HL-60 (cell line): ENCODE measurements around the gene PCDHB16.
"Not testable (repeated sequence)": the region's sequence is repeated elsewhere in the genome, so short reads cannot be mapped to it uniquely, and the experiment has no call there.

Experiments
- DNase-seq, 2 experiments: peaks; one replicate each; pipeline ENCODE4 v3.0.0-alpha.2; 2010 to 2020; ENCODE audit warnings: low read depth in 1 of 2, low spot score in 1 of 2
- H3K27ac ChIP-seq: fragments of 250-450 bp; sonication (Bioruptor Pico); replicated peaks from 2 replicates; pipeline ENCODE4 v1.5.1; 2020; ENCODE audit warnings: mild to moderate bottlenecking, moderate library complexity
- H3K27me3 ChIP-seq: fragments of 250-450 bp; sonication (Bioruptor Pico); 2 replicates; pipeline ENCODE4 v1.5.1; 2021; ENCODE audit warnings: mild to moderate bottlenecking, moderate library complexity; ENCODE audit not compliant: insufficient read depth, poor library complexity, severe bottlenecking
- H3K4me3 ChIP-seq: replicated peaks from 2 replicates; pipeline ENCODE4 v1.5.1; 2011; ENCODE audit warnings: mild to moderate bottlenecking, control low read depth, low read length; ENCODE audit not compliant: insufficient read depth
- GABPA ChIP-seq: IDR thresholded peaks from 2 replicates; pipeline ENCODE4 v1.6.1; 2012; ENCODE audit warnings: low read depth
- POLR2AphosphoS5 ChIP-seq: IDR thresholded peaks from 2 replicates; pipeline ENCODE4 v1.6.1; 2012; ENCODE audit warnings: low read depth
- REST ChIP-seq: IDR thresholded peaks from 2 replicates; pipeline ENCODE4 v1.6.1; 2012; ENCODE audit warnings: low read depth; ENCODE audit not compliant: insufficient replicate concordance
- SPI1 ChIP-seq: IDR thresholded peaks from 2 replicates; pipeline ENCODE4 v1.6.1; 2012; ENCODE audit warnings: low read depth, mild to moderate bottlenecking, borderline replicate concordance
- TF ChIP-seq, protein P1 (sequence below): IDR thresholded peaks from one replicate; pipeline ENCODE4 v1.5.1; 2011; ENCODE audit warnings: low read length, control low read depth, inconsistent platforms; ENCODE audit not compliant: insufficient read depth

Gene PCDHB16

GRCh38 chr5:141199359-141200235 lies 17.4 kb downstream of the PCDHB16 start, which contains the start of gene PCDHB11:
Gene PCDHB11 (plus strand): TSS chr5:141199627. CDS start chr5:141199775, 148 bp downstream.
- no peaks in the 10 kb centered on the region for H3K27me3 ChIP-seq
- no peak for DNase-seq
- TF ChIP-seq, protein P1, sequence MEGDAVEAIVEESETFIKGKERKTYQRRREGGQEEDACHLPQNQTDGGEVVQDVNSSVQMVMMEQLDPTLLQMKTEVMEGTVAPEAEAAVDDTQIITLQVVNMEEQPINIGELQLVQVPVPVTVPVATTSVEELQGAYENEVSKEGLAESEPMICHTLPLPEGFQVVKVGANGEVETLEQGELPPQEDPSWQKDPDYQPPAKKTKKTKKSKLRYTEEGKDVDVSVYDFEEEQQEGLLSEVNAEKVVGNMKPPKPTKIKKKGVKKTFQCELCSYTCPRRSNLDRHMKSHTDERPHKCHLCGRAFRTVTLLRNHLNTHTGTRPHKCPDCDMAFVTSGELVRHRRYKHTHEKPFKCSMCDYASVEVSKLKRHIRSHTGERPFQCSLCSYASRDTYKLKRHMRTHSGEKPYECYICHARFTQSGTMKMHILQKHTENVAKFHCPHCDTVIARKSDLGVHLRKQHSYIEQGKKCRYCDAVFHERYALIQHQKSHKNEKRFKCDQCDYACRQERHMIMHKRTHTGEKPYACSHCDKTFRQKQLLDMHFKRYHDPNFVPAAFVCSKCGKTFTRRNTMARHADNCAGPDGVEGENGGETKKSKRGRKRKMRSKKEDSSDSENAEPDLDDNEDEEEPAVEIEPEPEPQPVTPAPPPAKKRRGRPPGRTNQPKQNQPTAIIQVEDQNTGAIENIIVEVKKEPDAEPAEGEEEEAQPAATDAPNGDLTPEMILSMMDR: no peak
- TF ChIP-seq GABPA (no peak), POLR2AphosphoS5 (no peak), SPI1 (no peak), REST (no peak)
- H3K27ac ChIP-seq: no peak within 1 kb of the TSS
- no peak within 1 kb of the TSS for H3K4me3 ChIP-seq

DNA sequence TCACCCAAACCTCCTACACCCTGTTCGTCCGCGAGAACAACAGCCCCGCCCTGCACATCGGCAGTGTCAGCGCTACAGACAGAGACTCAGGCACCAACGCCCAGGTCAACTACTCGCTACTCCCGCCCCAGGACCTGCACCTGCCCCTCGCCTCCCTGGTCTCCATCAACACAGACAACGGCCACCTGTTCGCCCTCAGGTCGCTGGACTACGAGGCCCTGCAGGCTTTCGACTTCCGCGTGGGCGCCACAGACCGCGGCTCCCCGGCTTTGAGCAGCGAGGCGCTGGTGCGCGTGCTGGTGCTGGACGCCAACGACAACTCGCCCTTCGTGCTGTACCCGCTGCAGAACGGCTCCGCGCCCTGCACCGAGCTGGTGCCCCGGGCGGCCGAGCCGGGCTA lies 18.9 kb downstream of the PCDHB16 start:
- not testable (repeated sequence) for H3K27me3 ChIP-seq, DNase-seq, H3K4me3 ChIP-seq, H3K27ac ChIP-seq

GRCh38 chr5:141201646-141202045 lies 19.5 kb downstream of the PCDHB16 start:
- H3K27me3 ChIP-seq, H3K27ac ChIP-seq, H3K4me3 ChIP-seq, DNase-seq: not testable (repeated sequence)

- no peak for DNase-seq
- TF ChIP-seq SPI1: no peak
- TF ChIP-seq POLR2AphosphoS5: no peak
- TF ChIP-seq, protein P1: no peak
- TF ChIP-seq REST: no peak
- no peak for TF ChIP-seq GABPA
- no peak within 1 kb of the TSS for H3K4me3 ChIP-seq
- no peak within 1 kb of the TSS for H3K27ac ChIP-seq
- no peaks in the 10 kb centered on the region for H3K27me3 ChIP-seq
Observed at GRCh38 chr5:141208478-141208877, 26.3 kb downstream of the PCDHB16 start, which contains the start of gene PCDHB12. Gene PCDHB12 (plus strand): TSS chr5:141208719. CDS start chr5:141208908, 189 bp downstream.

GRCh38 chr5:141210281-141210680 lies 28.1 kb downstream of the PCDHB16 start:
- H3K27me3 ChIP-seq, H3K27ac ChIP-seq, DNase-seq, H3K4me3 ChIP-seq: not testable (repeated sequence)

GRCh38 chr5:141210849-141211248 lies 28.7 kb downstream of the PCDHB16 start:
- DNase-seq, H3K27ac ChIP-seq, H3K27me3 ChIP-seq, H3K4me3 ChIP-seq: not testable (repeated sequence)

GRCh38 chr5:141213656-141214339 lies 31.6 kb downstream of the PCDHB16 start, which contains the start of gene PCDHB13:
Gene PCDHB13 (plus strand): TSS chr5:141213919. CDS start chr5:141214124, 205 bp downstream.
- not testable (repeated sequence) for H3K4me3 ChIP-seq, H3K27me3 ChIP-seq, DNase-seq, H3K27ac ChIP-seq

DNA sequence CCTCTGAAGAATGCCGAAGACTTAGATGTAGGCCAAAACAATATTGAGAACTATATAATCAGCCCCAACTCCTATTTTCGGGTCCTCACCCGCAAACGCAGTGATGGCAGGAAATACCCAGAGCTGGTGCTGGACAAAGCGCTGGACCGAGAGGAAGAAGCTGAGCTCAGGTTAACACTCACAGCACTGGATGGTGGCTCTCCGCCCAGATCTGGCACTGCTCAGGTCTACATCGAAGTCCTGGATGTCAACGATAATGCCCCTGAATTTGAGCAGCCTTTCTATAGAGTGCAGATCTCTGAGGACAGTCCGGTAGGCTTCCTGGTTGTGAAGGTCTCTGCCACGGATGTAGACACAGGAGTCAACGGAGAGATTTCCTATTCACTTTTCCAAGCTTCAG lies 32.4 kb downstream of the PCDHB16 start:
- H3K27me3 ChIP-seq, H3K27ac ChIP-seq, DNase-seq, H3K4me3 ChIP-seq: not testable (repeated sequence)
